ENCODE data around the gene DENND5A.

- TF ChIP-seq, protein P1, sequence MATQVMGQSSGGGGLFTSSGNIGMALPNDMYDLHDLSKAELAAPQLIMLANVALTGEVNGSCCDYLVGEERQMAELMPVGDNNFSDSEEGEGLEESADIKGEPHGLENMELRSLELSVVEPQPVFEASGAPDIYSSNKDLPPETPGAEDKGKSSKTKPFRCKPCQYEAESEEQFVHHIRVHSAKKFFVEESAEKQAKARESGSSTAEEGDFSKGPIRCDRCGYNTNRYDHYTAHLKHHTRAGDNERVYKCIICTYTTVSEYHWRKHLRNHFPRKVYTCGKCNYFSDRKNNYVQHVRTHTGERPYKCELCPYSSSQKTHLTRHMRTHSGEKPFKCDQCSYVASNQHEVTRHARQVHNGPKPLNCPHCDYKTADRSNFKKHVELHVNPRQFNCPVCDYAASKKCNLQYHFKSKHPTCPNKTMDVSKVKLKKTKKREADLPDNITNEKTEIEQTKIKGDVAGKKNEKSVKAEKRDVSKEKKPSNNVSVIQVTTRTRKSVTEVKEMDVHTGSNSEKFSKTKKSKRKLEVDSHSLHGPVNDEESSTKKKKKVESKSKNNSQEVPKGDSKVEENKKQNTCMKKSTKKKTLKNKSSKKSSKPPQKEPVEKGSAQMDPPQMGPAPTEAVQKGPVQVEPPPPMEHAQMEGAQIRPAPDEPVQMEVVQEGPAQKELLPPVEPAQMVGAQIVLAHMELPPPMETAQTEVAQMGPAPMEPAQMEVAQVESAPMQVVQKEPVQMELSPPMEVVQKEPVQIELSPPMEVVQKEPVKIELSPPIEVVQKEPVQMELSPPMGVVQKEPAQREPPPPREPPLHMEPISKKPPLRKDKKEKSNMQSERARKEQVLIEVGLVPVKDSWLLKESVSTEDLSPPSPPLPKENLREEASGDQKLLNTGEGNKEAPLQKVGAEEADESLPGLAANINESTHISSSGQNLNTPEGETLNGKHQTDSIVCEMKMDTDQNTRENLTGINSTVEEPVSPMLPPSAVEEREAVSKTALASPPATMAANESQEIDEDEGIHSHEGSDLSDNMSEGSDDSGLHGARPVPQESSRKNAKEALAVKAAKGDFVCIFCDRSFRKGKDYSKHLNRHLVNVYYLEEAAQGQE (IDR thresholded peaks at IDR 0.05; ENCODE audit: insufficient read depth in 1 of 2, low read depth in 2 of 2, low read length in 2 of 2): no peak
- TF ChIP-seq SIN3A (IDR thresholded peaks at IDR 0.05; ENCODE audit: borderline replicate concordance, insufficient read depth, low read length): no peak
- no peak for TF ChIP-seq TAF1 (IDR thresholded peaks at IDR 0.05; ENCODE audit: borderline replicate concordance, insufficient read depth, low read length)
These were observed 146.9 kb downstream of the DENND5A start for GRCh38 chr11:9118277-9118676.

All from PFSK-1 (cell line).